Fibroblast of lung (primary cell): Measurements from ENCODE around the gene NRP1. TPM values are rescaled to one million over a fixed set of nuclear protein-coding genes. Genes with fewer than 3 reads are reported as not detected.

Experiments used
- DNase-seq, 2 donors: peaks; one replicate each; pipeline versions ENCODE4 v3.0.0 to v3.0.0-alpha.2; 2010; ENCODE audit warnings: low read depth in 2 of 2
- H2AFZ ChIP-seq: 2 replicates; pipeline ENCODE4 v1.5.1; 2012; ENCODE audit warnings: low read length, control low read depth, inconsistent platforms
- H3K27ac ChIP-seq: 2 replicates; pipeline ENCODE4 v1.5.1; 2011; ENCODE audit warnings: low read length, control low read depth; ENCODE audit not compliant: insufficient read depth
- H3K27me3 ChIP-seq: 2 replicates; pipeline ENCODE4 v1.5.1; 2011; ENCODE audit warnings: mild to moderate bottlenecking, low read length; ENCODE audit not compliant: control insufficient read depth, insufficient read depth
- H3K36me3 ChIP-seq: 2 replicates; pipeline ENCODE4 v1.5.1; 2011; ENCODE audit warnings: low read length; ENCODE audit not compliant: control insufficient read depth, insufficient read depth
- H3K4me1 ChIP-seq: 2 replicates; pipeline ENCODE4 v1.5.1; 2011; ENCODE audit warnings: low read length; ENCODE audit not compliant: control insufficient read depth, insufficient read depth; ENCODE audit errors: extremely low read depth
- H3K4me2 ChIP-seq: 2 replicates; pipeline ENCODE4 v1.5.1; 2011; ENCODE audit warnings: low read length, control low read depth; ENCODE audit not compliant: insufficient read depth; ENCODE audit errors: extremely low read depth
- H3K4me3 ChIP-seq, 4 experiments: fragments of 200-600 bp in 1 of 4; sonication (generic) in 1 of 4; replicated peaks in 1 of 4; 2 replicates each; pipeline ENCODE4 v1.5.1; 2011 to 2016; ENCODE audit warnings: low read length in 4 of 4, low read depth in 3 of 4, mild to moderate bottlenecking in 3 of 4, control low read depth in 2 of 4, inconsistent platforms in 1 of 4, mixed read lengths in 1 of 4; ENCODE audit not compliant: insufficient read depth in 1 of 4; ENCODE audit errors: control extremely low read depth in 1 of 4
- H3K79me2 ChIP-seq: 2 replicates; pipeline ENCODE4 v1.5.1; 2012; ENCODE audit warnings: mild to moderate bottlenecking, low read length, inconsistent platforms; ENCODE audit not compliant: control insufficient read depth, insufficient read depth
- H3K9ac ChIP-seq: 2 replicates; pipeline ENCODE4 v1.5.1; 2011; ENCODE audit warnings: mild to moderate bottlenecking, low read length, control low read depth; ENCODE audit not compliant: insufficient read depth
- H3K9me3 ChIP-seq: 2 replicates; pipeline ENCODE4 v1.5.1; 2012; ENCODE audit warnings: low read depth, low read length; ENCODE audit not compliant: control insufficient read depth, insufficient read depth
- H4K20me1 ChIP-seq: 2 replicates; pipeline ENCODE4 v1.5.1; 2011; ENCODE audit warnings: low read length; ENCODE audit not compliant: control insufficient read depth, insufficient read depth; ENCODE audit errors: extremely low read depth
- CTCF ChIP-seq, 2 donors: IDR thresholded peaks in 1 of 2; conservative IDR thresholded peaks in 1 of 2; 1 replicate in 1 of 2; 2 replicates in 1 of 2; pipeline ENCODE4 v1.5.1; 2011 to 2012; ENCODE audit warnings: low read length in 2 of 2, control low read depth in 1 of 2, inconsistent platforms in 1 of 2, low read depth in 1 of 2, mild to moderate bottlenecking in 1 of 2
- EZH2 ChIP-seq: IDR thresholded peaks from 2 replicates; pipeline ENCODE4 v1.5.1; 2012; ENCODE audit warnings: low read length, control low read depth, mild to moderate bottlenecking; ENCODE audit errors: missing control alignments
- polyA plus RNA-seq, 2 donors: library from polyadenylated mRNA; depleted of rRNA in 1 of 2; stranded (reverse) in 1 of 2; unstranded in 1 of 2; fragments of >200 nt; gene quantifications; 2 replicates each; pipeline ENCODE4 v1.2.1, GENCODE V29; 2011 to 2012; ENCODE audit warnings: missing spikeins in 1 of 2
- total RNA-seq: library from RNA; depleted of rRNA; stranded (reverse); fragments of >200 nt; gene quantifications from 2 replicates; pipeline ENCODE4 v1.2.1, GENCODE V29; 2014

Gene NRP1
- total and polyA plus RNA-seq, 2 donors (not counting 1 experiment from before 2014, with no cell fraction given), result 187 to 373 TPM

- Histone ChIP-seq H3K9ac (no peak overlapping the region), H3K9me3 (no peaks in the 10 kb centered on the region), H3K27me3 (no peaks in the 10 kb centered on the region), H4K20me1 (no peaks in the 10 kb centered on the region), H3K79me2 (peaks cover 4% of the 10 kb centered on the region), H2AFZ (no peak overlapping the region), H3K4me3 (no peak overlapping the region), H3K36me3 (peaks cover 11% of the 10 kb centered on the region), H3K4me1 (peaks cover 19% of the 10 kb centered on the region), H3K27ac (no peak overlapping the region), H3K4me2 (no peak overlapping the region)
- no peak for DNase-seq
- TF ChIP-seq EZH2 (no peak), CTCF (conservative IDR thresholded peaks at IDR 0.05 in 1 of 2, IDR thresholded peaks at IDR 0.05 in 1 of 2; ENCODE audit: low read depth in 1 of 2, low read length in 2 of 2) (no peak)
Measured at GRCh38 chr10:33214174-33214573, 120.3 kb downstream of the NRP1 start.

GRCh38 chr10:33212061-33212748, 122.3 kb downstream of the NRP1 start:
- H3K4me1 ChIP-seq, result peaks cover 19% of the 10 kb centered on the region
- peak in 1 of 2 donors; percentile 81 for DNase-seq

More at GRCh38 chr10:33212061-33212748, 122.3 kb downstream of the NRP1 start:
- Histone ChIP-seq H4K20me1 (no peaks in the 10 kb centered on the region), H3K27ac (peak overlapping the region; percentile 84), H3K9ac (no peak overlapping the region), H3K79me2 (peaks cover 3% of the 10 kb centered on the region), H3K27me3 (no peaks in the 10 kb centered on the region), H3K36me3 (peaks cover 15% of the 10 kb centered on the region), H3K4me2 (peak overlapping the region; percentile 70), H2AFZ (no peak overlapping the region), H3K4me3 (no peak overlapping the region), H3K9me3 (no peaks in the 10 kb centered on the region)
- TF ChIP-seq CTCF (conservative IDR thresholded peaks at IDR 0.05 in 1 of 2, IDR thresholded peaks at IDR 0.05 in 1 of 2; ENCODE audit: low read depth in 1 of 2, low read length in 2 of 2), result no peak
- no peak for TF ChIP-seq EZH2
